NCI-H748 (cell line): ENCODE results near the gene NLRX1.
"Not testable (repeated sequence)": the region's sequence is repeated elsewhere in the genome, so short reads cannot be mapped to it uniquely, and the experiment has no call there.

Experiments used
- DNase-seq: peaks from one replicate; lab custom pipeline; 2025; ENCODE audit not compliant: unreplicated experiment; lab: John Stamatoyannopoulos, UW

NLRX1 gene

GRCh38 chr11:119185981-119186634, 17.6 kb downstream of the NLRX1 start:
- DNase-seq = no peak

- no peak for DNase-seq
Observed at GRCh38 chr11:119187123-119187892, 18.8 kb downstream of the NLRX1 start.

GRCh38 chr11:119188067-119188466, 19.5 kb downstream of the NLRX1 start:
- no peak for DNase-seq

- DNase-seq = no peak
Observed at GRCh38 chr11:119188887-119189286, 20.4 kb downstream of the NLRX1 start.

GRCh38 chr11:119189393-119189792, 20.9 kb downstream of the NLRX1 start:
- DNase-seq = no peak

GRCh38 chr11:119190531-119190930, 22.0 kb downstream of the NLRX1 start:
- DNase-seq = no peak

GRCh38 chr11:119191265-119191664, 22.7 kb downstream of the NLRX1 start:
- DNase-seq = not testable (repeated sequence)

- DNase-seq = no peak
Observed at GRCh38 chr11:119192111-119192510, 23.6 kb downstream of the NLRX1 start.

- no peak for DNase-seq
Observed at GRCh38 chr11:119193001-119193400, 24.5 kb downstream of the NLRX1 start.

GRCh38 chr11:119193626-119194025, 25.1 kb downstream of the NLRX1 start:
- no peak for DNase-seq

- no peak for DNase-seq
Observed at GRCh38 chr11:119194811-119195440, 26.4 kb downstream of the NLRX1 start.

GRCh38 chr11:119195680-119196079, 27.2 kb downstream of the NLRX1 start:
- DNase-seq = peak; percentile 67

- peak; percentile 73 for DNase-seq
Observed at GRCh38 chr11:119196833-119197483, 28.4 kb downstream of the NLRX1 start.

- no peak for DNase-seq
Observed at GRCh38 chr11:119198925-119199324, 30.4 kb downstream of the NLRX1 start.

GRCh38 chr11:119201236-119201635, 32.7 kb downstream of the NLRX1 start:
- DNase-seq = not testable (repeated sequence)

GRCh38 chr11:119202554-119202953, 34.0 kb downstream of the NLRX1 start:
- no peak for DNase-seq

- DNase-seq = no peak
Observed at GRCh38 chr11:119204066-119204465, 35.5 kb downstream of the NLRX1 start.

GRCh38 chr11:119205080-119205479, 36.6 kb downstream of the NLRX1 start:
- DNase-seq = no peak

- peak; percentile 87 for DNase-seq
Observed at GRCh38 chr11:119205574-119206510, 37.3 kb downstream of the NLRX1 start, which contains the start of gene CBL. CBL (plus strand) TSS chr11:119206339; CDS start chr11:119206418, 79 bp downstream.
